DMS79 treated with DMSO at 0.1 percent for 48 hours (cell line): ENCODE measurements around the gene SKI.

Source experiments
- DNase-seq: peaks from one replicate; lab custom pipeline; 2025; lab: John Stamatoyannopoulos, UW

The SKI gene

GRCh38 chr1:2352897-2353550 lies 124.9 kb downstream of the SKI start:
- DNase-seq = no peak

- DNase-seq = no peak
Measured at GRCh38 chr1:2353551-2354438, 125.7 kb downstream of the SKI start.

- no peak for DNase-seq
Measured at GRCh38 chr1:2354511-2355372, 126.6 kb downstream of the SKI start.

- no peak for DNase-seq
Measured at GRCh38 chr1:2355373-2356261, 127.5 kb downstream of the SKI start.

GRCh38 chr1:2356401-2356800 lies 128.3 kb downstream of the SKI start:
- DNase-seq = no peak

GRCh38 chr1:2356911-2357845 lies 129.1 kb downstream of the SKI start:
- DNase-seq = no peak

- DNase-seq = no peak
Measured at GRCh38 chr1:2358072-2358471, 130.0 kb downstream of the SKI start.

GRCh38 chr1:2358651-2359640 lies 130.8 kb downstream of the SKI start:
- DNase-seq = no peak
